GM12878 (cell line): ENCODE results near the gene MAFF. TPM values are rescaled to one million over a fixed set of nuclear protein-coding genes. Genes with fewer than 3 reads are reported as not detected.

Source experiments
- ATAC-seq: fragments of 200-7000 bp; cut with Tn5 transposase; 3 replicates; pipeline ENCODE4 v1.9.1; 2020; ENCODE audit warnings: mild to moderate bottlenecking, moderate library complexity
- BruUV-seq: library from RNA; stranded (reverse); fragments of 400-500 nt; replicated peaks from 2 replicates; lab custom pipeline; 2021; lab: Mats Ljungman, UMichigan
- CTCF ChIA-PET: fragments of 300-600 bp; sonication (Branson Sonifier 250); formaldehyde crosslinking; extraction: SDS; loops from one replicate; lab custom pipeline; 2021; ENCODE audit warnings: inconsistent platforms; lab: Yijun Ruan, JAX
- POLR2A ChIA-PET: fragments of 350-600 bp; formaldehyde crosslinking; extraction: SDS; loops from one replicate; lab custom pipeline; 2021; ENCODE audit warnings: inconsistent platforms; lab: Charles Lee
- RAD21 ChIA-PET: fragments of 300-600 bp; sonication (Branson Sonifier 250); formaldehyde crosslinking; loops from one replicate; lab custom pipeline; 2023; ENCODE audit warnings: antibody characterized with exemption; ENCODE audit not compliant: unreplicated experiment; lab: Charles Lee
- SMC1A ChIA-PET: fragments of 300-600 bp; sonication (Branson Sonifier 250); formaldehyde crosslinking; loops from one replicate; lab custom pipeline; 2023; ENCODE audit not compliant: unreplicated experiment, uncharacterized antibody; lab: Charles Lee
- DNase-seq: peaks from one replicate; pipeline ENCODE4 v3.0.0-alpha.2; 2011; ENCODE audit warnings: low read depth, low spot score
- FAIRE-seq: peaks from 3 replicates; lab custom pipeline; 2011; peaks lifted over from hg19 to GRCh38; lab: Jason Lieb, UNC
- H2AFZ ChIP-seq: 2 replicates; pipeline ENCODE4 v1.6.0; 2011; ENCODE audit warnings: low read depth, low read length, control low read depth; ENCODE audit not compliant: control insufficient read depth
- H3K27ac ChIP-seq: 2 replicates; pipeline ENCODE4 v1.5.1; 2011; ENCODE audit warnings: control low read depth; ENCODE audit not compliant: control insufficient read depth, insufficient read depth
- H3K27me3 ChIP-seq, 2 experiments: replicated peaks in 1 of 2; 2 replicates each; pipeline versions ENCODE4 v1.6.0 to v1.6.1; 2011; ENCODE audit warnings: low read length in 1 of 2; ENCODE audit not compliant: control insufficient read depth in 2 of 2, insufficient read depth in 2 of 2
- H3K36me3 ChIP-seq, 2 experiments: 2 replicates each; pipeline ENCODE4 v1.5.1; 2011; ENCODE audit warnings: low read length in 1 of 2; ENCODE audit not compliant: control insufficient read depth in 2 of 2, insufficient read depth in 2 of 2
- H3K4me1 ChIP-seq: 2 replicates; pipeline ENCODE4 v1.6.1; 2011; ENCODE audit warnings: mild to moderate bottlenecking, low read length, moderate library complexity, mixed read lengths; ENCODE audit not compliant: control insufficient read depth, insufficient read depth
- H3K4me2 ChIP-seq: 2 replicates; pipeline ENCODE4 v1.6.0; 2011; ENCODE audit warnings: control low read depth; ENCODE audit not compliant: control insufficient read depth, insufficient read depth
- H3K4me3 ChIP-seq: fragments of 200-600 bp; sonication (generic); 2 replicates; pipeline ENCODE4 v1.5.1; 2016
- H3K79me2 ChIP-seq: 2 replicates; pipeline ENCODE4 v1.6.0; 2011; ENCODE audit warnings: low read length; ENCODE audit not compliant: control insufficient read depth, insufficient read depth
- H3K9ac ChIP-seq: 2 replicates; pipeline ENCODE4 v1.8.0; 2011; ENCODE audit warnings: low read length, control low read depth, mixed read lengths; ENCODE audit not compliant: control insufficient read depth, insufficient read depth
- H3K9me3 ChIP-seq: replicated peaks from 3 replicates; pipeline ENCODE4 v1.5.1; 2011; ENCODE audit warnings: mild to moderate bottlenecking, low read length; ENCODE audit not compliant: control insufficient read depth, insufficient read depth
- H4K20me1 ChIP-seq: 2 replicates; pipeline ENCODE4 v1.6.0; 2011; ENCODE audit not compliant: control insufficient read depth, insufficient read depth
- ATF7 ChIP-seq: fragments of 450-650 bp; IDR thresholded peaks from 2 replicates; pipeline ENCODE4 v1.6.1; 2016; ENCODE audit warnings: low read depth, mild to moderate bottlenecking
- BRCA1 ChIP-seq: IDR thresholded peaks from 2 replicates; pipeline ENCODE4 v1.6.1; 2011; ENCODE audit warnings: low read depth, low read length, improper control_type of control experiment
- HDAC2 ChIP-seq: fragments of 200-600 bp; sonication (generic); IDR thresholded peaks from 2 replicates; pipeline ENCODE4 v1.6.1; 2017
- IRF4 ChIP-seq: IDR thresholded peaks from 2 replicates; pipeline ENCODE4 v1.6.1; 2011; ENCODE audit warnings: low read depth, low read length
- MTA3 ChIP-seq: IDR thresholded peaks from 2 replicates; pipeline ENCODE4 v1.6.1; 2012; ENCODE audit warnings: low read length, inconsistent platforms, borderline replicate concordance
- NR2F1 ChIP-seq: fragments of 450-650 bp; conservative IDR thresholded peaks from 2 replicates; pipeline ENCODE4 v1.6.1; 2017; ENCODE audit warnings: mild to moderate bottlenecking
- PAX5 ChIP-seq: IDR thresholded peaks from 2 replicates; pipeline ENCODE4 v1.6.1; 2011; ENCODE audit warnings: low read depth, low read length, borderline replicate concordance
- PBX3 ChIP-seq: IDR thresholded peaks from 2 replicates; pipeline ENCODE4 v1.6.1; 2011; ENCODE audit warnings: mild to moderate bottlenecking, low read depth, low read length, moderate library complexity; ENCODE audit not compliant: insufficient replicate concordance
- RAD21 ChIP-seq: IDR thresholded peaks from 2 replicates; pipeline ENCODE4 v1.6.1; 2011; ENCODE audit warnings: mild to moderate bottlenecking, low read depth, low read length, moderate library complexity; ENCODE audit not compliant: insufficient read depth
- RCOR1 ChIP-seq: conservative IDR thresholded peaks from 2 replicates; pipeline ENCODE4 v1.6.1; 2012; ENCODE audit warnings: low read depth, low read length, improper control_type of control experiment
- SIX5 ChIP-seq: IDR thresholded peaks from 2 replicates; pipeline ENCODE4 v1.6.1; 2011; ENCODE audit warnings: mild to moderate bottlenecking, low read depth, low read length, moderate library complexity; ENCODE audit not compliant: severe bottlenecking
- STAT3 ChIP-seq: IDR thresholded peaks from 2 replicates; pipeline ENCODE4 v1.6.1; 2011; ENCODE audit warnings: low read depth, low read length, improper control_type of control experiment
- ZNF24 ChIP-seq: fragments of 450-650 bp; IDR thresholded peaks from 2 replicates; pipeline ENCODE4 v1.6.1; 2017; ENCODE audit warnings: antibody characterized with exemption, mild to moderate bottlenecking
- ZNF384 ChIP-seq: IDR thresholded peaks from 2 replicates; pipeline ENCODE4 v1.6.1; 2012; ENCODE audit warnings: low read depth, mild to moderate bottlenecking, low read length, improper control_type of control experiment, borderline replicate concordance
- WGBS: methylation state at CpG from one replicate; pipeline ENCODE4 v1.1.6; 2016; ENCODE audit warnings: low lambda C conversion rate; ENCODE audit not compliant: insufficient replicate concordance, insufficient coverage; ENCODE audit errors: missing lambda C conversion rate; 5-methylcytosine and 5-hydroxymethylcytosine counted together
- in situ Hi-C: fragments of 300-500 bp; cut with MboI; formaldehyde crosslinking; loops from 9 replicates; pipeline ENCODE4 v1.14.3; 2018; ENCODE audit warnings: mixed read lengths
- intact Hi-C: fragments of 100-400 bp; cut with micrococcal nuclease; formaldehyde crosslinking; loops from one replicate; pipeline ENCODE4 v1.14.2; 2022; ENCODE audit not compliant: unreplicated experiment
- polyA plus RNA-seq, 11 experiments: library from polyadenylated mRNA; depleted of rRNA in 4 of 11; unstranded in 6 of 11; stranded (reverse) in 5 of 11; fragments of >200 nt; fragmentation: Nextera tagmentation in 4 of 11; fragmentation: Illumina TruSeq in 1 of 11; extraction: Ambion mirVana in 4 of 11; extraction: Trizol in 1 of 11; gene quantifications; 1 replicate in 1 of 11; 2 replicates in 10 of 11; pipeline versions ENCODE4 v1.2.1 to v1.2.3, GENCODE V29; 2011 to 2016; ENCODE audit warnings: inconsistent platforms in 2 of 11, missing spikeins in 2 of 11, low read depth in 1 of 11
- total RNA-seq, 4 experiments: library from RNA; depleted of rRNA in 3 of 4; stranded (reverse); fragments of >200 nt in 3 of 4; fragmentation: Illumina TruSeq in 1 of 4; extraction: Trizol in 1 of 4; gene quantifications; 2 replicates each; pipeline versions ENCODE4 v1.2.1 to v1.2.3, GENCODE V29; 2013 to 2021
- TF ChIP-seq, protein P1 (sequence below): IDR thresholded peaks from 2 replicates; pipeline ENCODE4 v1.6.1; 2011; ENCODE audit warnings: low read depth, mild to moderate bottlenecking, low read length, moderate library complexity, borderline replicate concordance; ENCODE audit errors: extremely low read depth

MAFF gene
- total and polyA plus RNA-seq, 10 of the 15 experiments (the other 5 are each of a cell fraction or from before 2014, with no cell fraction given) = 0.22 to 2.3 (median 0.81) TPM; not detected in 1

DNA sequence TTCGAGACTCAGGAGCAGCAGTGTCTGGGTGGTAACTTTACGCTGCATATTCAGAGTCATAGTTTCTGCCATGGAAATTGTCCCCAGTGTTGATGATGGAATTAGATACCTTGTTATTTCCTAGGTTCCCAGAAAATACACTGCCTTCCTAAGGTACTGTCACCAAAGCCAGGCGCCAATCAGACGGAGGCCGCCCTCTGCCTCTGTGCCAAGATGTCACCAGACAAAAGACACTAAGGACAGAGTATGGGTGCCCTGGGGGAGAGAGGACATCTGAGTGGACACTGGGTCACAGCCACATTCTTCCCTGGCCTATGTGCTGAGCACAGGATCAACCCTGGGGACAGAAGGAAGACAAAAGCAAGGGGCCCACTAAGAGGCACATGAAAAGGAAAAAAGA lies 31.3 kb upstream of the MAFF start:
- H3K36me3 ChIP-seq = peaks cover 4 to 6% of the 10 kb centered on the region in 2 experiments; a peak in 3 of 4 replicates
- ATAC-seq (no peak), FAIRE-seq (no peak)
- no TSS peak for BruUV-seq
- in situ Hi-C loops (no loop called here), intact Hi-C loops (no loop called here)
- H3K27ac ChIP-seq = no peak overlapping the region
- ChIA-PET SMC1A (no interaction called here), CTCF (no interaction called here), RAD21 (no interaction called here), POLR2A (no interaction called here)
- no peaks in the 10 kb centered on the region for H3K79me2 ChIP-seq
- H4K20me1 ChIP-seq = no peaks in the 10 kb centered on the region
- H3K27me3 ChIP-seq = no peaks in the 10 kb centered on the region
- H3K9me3 ChIP-seq = no peaks in the 10 kb centered on the region
- H3K4me1 ChIP-seq = peaks cover under 1% of the 10 kb centered on the region; the same call in 1 of the 2 replicates
- no peak overlapping the region for H3K4me3 ChIP-seq
- H3K4me2 ChIP-seq = no peak overlapping the region
- TF ChIP-seq ATF7 (no peak), PAX5 (no peak), RAD21 (no peak)
- TF ChIP-seq, all 136 proteins: peak for 0
- WGBS = 77% methylated on average over 5 of the region's 5 CpGs
- DNase-seq = no peak
- Histone ChIP-seq H3K9ac (no peak overlapping the region), H2AFZ (no peak overlapping the region)

DNA sequence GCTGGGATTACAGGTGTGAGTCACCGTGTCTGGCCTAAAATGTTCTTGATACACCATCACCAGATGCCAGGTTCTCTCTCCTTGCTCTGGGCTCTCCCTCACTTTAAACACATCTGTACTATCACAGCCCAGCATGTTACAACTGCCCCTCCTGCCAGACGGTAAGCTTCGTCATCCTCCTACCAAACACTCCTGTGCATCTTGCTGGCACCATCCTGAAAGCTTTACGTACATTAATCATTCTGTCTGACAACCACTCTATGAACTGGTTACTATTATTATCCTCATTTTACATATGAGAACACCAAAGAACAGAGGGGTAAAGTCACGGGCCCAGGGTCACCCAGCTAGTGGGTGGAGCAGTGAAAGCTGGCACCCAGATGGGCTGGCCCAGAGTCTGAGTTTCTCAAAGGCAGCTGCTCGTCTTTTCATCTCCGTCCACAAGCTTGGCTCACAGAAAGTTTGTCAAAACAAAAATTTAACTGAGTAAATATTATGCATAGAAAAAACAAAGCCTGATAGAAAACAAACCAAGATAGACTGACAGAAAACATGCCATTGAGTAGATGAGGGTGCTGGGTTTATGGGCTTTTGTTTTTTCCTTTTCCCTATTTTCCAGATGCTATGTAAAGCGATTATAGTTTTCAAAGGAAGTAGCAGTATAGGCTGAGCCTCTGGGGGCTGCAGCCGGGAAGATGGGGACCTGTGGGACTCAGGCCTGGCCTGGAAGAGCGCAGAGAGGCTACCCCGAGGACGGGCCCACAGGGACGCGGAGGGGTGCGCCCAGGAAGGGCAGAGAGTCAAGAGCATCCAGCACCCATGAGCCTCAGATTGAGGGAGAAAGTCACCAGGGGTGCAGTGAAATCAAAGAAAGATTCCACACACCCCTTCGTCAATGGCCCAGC lies 29.6 kb upstream of the MAFF start:
- DNase-seq (no peak), ATAC-seq (no peak), FAIRE-seq (no peak)
- Histone ChIP-seq H2AFZ (no peak overlapping the region), H3K4me2 (no peak overlapping the region), H3K4me3 (no peak overlapping the region), H3K36me3 (peaks cover 0 to 6% of the 10 kb centered on the region in 2 experiments; a peak in 2 of 4 replicates), H4K20me1 (no peaks in the 10 kb centered on the region), H3K27ac (no peak overlapping the region), H3K9ac (no peak overlapping the region), H3K79me2 (peaks cover 3% of the 10 kb centered on the region; the same call in 1 of the 2 replicates), H3K27me3 (no peaks in the 10 kb centered on the region), H3K9me3 (no peaks in the 10 kb centered on the region), H3K4me1 (peaks cover 18% of the 10 kb centered on the region)
- ChIA-PET RAD21 (no interaction called here), CTCF (no interaction called here), SMC1A (no interaction called here), POLR2A (no interaction called here)
- no TSS peak for BruUV-seq
- intact Hi-C loops = no loop called here
- 72% methylated on average over 15 of the region's 16 CpGs for whole genome bisulfite sequencing
- in situ Hi-C loops = no loop called here
- TF ChIP-seq MTA3 (no peak), RCOR1 (no peak), BRCA1 (no peak), ZNF384 (no peak), PBX3 (no peak), SIX5 (no peak), STAT3 (no peak), ZNF24 (no peak), NR2F1 (no peak), IRF4 (no peak), HDAC2 (no peak)
- TF ChIP-seq, protein P1, sequence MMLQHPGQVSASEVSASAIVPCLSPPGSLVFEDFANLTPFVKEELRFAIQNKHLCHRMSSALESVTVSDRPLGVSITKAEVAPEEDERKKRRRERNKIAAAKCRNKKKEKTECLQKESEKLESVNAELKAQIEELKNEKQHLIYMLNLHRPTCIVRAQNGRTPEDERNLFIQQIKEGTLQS = no peak
